NCI-H1105 (cell line): Measurements from ENCODE around the gene HIVEP1.
"Not testable (repeated sequence)": the region's sequence is repeated elsewhere in the genome, so short reads cannot be mapped to it uniquely, and the experiment has no call there.

Experiments
- DNase-seq: peaks from one replicate; lab custom pipeline; 2025; lab: John Stamatoyannopoulos, UW

Gene HIVEP1

DNA sequence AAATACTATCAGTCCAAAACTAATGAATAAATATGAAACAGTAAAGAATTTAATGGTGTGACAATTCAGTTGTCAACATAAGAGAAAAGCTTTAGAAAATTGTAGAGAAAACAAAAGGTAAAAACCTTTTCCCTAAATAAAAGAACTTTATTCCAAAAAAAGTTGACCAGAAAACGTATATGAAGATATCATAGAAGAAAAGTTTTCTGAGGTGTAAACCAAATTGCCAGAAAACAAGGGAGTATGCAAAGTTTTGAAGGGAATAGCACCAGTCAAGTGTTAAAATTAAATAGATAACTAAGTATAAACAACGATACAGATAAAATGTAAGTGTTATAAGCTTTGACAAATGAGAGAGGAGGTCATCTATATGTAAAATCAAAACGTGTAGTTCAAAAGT lies 104.9 kb downstream of the HIVEP1 start:
- no peak for DNase-seq

DNA sequence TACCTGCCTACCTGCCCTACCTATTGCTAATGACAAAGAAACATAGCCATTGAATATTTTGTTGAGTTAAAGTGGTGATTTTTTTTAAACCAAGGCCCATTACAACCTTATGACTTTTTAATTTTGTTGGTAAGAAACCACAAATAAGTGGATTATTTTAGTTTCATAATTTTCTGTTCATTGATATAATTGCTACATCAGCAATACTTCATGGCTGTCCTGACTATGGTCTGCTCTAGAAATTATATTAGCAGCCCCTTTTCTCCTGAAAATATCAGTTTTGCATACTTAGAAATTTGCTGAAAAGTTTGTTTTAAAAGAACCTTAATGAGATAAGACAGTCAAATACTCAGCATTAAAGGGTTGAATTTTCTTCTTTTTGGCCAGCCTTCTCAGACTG lies 106.5 kb downstream of the HIVEP1 start:
- no peak for DNase-seq

DNA sequence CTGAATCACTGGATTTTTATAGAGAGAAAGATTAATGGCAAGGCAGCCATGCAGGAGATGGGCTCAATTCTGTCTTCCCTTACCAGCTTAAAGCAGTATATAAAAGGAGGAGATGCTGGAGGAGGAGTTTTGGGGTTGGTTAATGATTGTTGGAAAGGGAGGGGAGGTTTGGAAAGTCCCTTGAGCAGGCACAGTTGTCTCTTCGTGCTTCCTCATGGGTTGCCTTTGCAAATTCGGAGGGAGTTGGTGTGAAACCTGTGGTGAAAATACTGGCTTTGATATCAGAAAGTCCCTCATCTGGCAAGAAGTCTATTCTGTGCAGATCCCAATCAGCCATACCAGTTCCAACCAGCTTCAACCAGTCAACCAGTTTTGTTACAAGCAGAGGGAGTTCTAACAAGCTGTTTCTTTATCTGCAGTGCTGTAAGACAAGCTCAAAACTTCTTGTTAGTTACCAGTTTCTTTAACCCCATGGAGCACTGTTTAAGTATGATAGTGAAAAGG lies 107.0 kb downstream of the HIVEP1 start:
- no peak for DNase-seq

DNA sequence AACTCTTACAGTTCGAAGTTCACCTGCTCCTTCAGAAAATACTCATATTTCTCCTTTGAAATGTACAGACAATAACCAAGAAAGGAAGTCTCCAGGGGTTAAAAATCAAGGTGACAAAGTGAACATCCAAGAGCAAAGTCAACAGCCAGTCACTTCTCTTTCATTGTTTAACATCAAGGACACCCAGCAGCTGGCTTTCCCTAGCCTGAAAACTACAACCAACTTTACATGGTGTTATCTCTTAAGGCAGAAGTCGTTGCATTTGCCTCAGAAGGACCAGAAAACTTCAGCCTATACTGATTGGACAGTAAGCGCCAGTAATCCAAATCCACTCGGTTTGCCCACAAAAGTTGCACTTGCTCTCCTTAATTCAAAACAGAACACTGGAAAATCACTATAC lies 113.3 kb downstream of the HIVEP1 start:
- no peak for DNase-seq

DNA sequence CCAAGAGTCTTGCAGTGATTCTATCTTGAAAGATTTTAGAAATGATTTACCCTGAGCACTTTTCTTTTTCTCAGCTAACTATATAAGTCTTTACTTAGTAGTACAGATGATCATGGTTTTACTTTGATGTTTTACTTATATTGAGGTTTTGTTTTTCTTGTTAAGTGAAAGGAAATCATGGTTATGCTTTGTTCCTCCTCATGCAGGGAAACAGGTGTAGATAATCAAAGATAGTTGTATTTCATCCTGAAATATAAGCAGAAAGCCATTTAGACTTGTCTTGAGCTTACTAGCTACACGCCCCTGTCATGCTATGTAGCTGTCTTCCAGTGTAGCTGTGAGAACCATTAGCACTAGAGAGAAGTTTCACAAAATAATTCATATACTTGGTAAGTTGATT lies 113.9 kb downstream of the HIVEP1 start:
- DNase-seq = no peak

DNA sequence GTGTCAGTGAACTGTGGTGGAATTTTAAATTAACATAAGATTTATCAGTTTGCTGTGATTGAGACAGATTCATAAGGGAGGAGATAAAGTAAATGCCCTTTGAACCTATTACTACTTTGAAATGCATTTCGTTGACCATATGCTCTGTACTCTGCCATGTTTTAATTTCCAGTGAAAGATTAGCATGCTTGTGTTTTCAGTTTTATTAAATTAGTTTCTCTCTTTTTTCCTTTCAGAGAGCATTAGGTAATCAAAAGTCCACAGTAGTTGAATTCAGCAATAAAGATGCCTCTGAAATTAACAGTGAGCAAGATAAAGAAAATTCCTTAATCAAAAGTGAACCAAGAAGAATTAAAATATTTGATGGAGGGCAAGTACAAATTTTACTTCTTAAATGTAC lies 117.4 kb downstream of the HIVEP1 start:
- DNase-seq = no peak

DNA sequence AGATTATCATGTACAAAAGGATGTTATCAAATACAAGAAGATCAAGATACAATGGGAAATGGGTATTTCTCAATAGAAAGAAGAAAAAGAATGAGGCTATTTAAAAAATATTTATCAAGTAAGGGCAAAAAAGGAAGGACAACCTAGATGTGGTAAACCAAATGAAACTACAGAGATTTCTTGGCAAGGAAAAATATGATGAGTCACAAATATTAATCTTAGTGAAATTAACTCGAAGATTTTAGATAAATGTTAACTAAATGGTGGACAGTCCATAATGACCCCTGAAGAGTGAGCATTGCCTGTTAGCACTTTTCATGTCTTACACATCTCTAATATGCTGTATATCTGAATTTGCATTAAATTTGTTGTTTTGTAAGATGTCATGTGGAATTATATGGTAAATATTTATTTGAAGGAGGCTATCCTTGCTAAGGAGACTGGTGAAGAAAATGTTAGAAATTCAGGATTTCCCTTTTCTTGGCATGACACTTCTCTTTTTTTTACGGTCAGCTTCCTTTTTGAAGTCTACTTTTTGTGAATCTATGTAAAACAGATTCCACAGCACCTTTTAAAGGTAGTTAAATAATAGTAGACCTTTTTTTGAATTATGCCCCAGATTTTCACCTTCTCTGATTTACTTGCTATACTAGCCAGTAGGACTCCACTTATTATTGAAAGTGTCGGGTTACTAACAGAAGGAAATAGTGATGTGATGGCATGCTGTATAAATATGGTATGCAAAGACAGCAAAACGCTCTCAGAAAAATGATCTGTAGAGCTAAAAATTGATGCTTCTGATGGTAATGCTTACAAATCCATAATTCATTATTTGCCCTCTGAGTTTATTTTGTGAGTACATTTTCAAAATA lies 120.5 kb downstream of the HIVEP1 start:
- DNase-seq = no peak

DNA sequence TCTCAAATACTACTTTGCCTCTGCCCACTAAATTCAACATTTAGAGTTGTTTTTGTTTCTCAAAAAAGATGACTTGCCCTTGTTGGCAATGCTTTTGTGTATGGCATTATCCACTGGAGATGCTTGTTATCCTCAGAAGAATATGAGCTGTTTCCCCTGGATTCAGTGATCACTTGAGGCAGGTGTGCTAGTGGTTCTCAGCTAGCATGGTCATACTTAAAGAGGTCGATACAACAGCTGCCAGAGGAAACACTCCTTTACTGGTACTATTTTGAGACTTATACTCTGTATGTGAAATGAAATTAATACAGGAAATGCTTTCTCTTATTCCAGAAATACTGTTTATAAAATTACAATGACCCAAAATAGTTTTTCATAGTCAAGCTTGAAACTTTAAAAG lies 122.5 kb downstream of the HIVEP1 start:
- no peak for DNase-seq

DNA sequence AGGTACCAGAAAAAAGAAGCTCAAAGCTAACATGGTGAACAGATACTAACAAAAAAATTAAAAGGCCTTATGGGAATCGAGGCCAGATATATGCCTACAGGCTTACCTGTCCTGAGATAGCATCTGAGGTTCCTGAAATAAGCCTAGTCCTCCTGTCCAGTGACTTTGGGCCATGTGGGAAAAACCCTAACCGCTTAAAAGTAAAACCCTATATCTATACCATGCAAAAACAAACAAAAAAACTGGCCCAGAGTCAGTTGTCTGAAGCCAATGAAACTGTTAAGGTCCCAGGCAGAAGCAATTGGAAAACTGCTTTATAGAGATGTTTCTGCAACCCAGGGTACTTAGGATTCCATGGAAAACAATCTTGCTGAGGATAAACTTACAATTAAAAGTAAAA lies 122.9 kb downstream of the HIVEP1 start:
- DNase-seq = no peak

DNA sequence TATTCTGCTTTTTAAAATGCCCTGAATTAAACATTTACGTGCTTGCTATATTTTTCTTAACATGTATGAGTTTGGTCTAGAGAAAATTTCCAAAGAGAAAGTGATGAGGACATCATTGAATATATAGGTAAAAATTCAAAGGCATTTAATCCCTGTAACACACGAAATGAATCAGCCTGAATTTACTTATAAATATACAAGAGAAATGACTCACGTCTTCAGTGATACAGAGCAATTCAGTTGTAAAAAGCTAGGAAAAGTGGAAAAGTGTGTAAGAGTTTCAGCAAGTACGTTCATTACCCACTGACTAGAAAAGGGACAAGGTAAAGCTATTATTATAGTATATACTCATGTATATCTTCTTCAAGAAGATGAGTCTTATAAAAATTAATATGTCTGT lies 124.8 kb downstream of the HIVEP1 start:
- no peak for DNase-seq

DNA sequence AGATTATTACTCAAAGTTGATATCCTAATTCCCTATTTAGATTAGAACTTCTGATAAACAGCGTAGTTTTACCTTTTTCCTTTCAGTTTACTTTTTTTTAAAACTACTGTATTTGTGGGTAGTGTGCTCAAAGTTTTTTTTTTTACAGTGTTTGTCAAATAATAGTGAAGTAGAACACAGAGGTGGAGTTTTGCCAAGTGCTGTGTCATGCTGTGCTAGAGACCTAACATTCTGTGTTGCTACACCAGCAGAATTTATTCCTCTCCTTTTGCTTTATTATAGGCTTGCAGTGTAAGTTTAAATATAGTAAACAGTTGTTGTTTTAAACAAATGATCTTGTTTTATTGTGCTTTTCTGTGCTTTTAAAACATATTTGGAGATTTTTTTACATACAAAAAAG lies 125.4 kb downstream of the HIVEP1 start:
- DNase-seq = no peak

DNA sequence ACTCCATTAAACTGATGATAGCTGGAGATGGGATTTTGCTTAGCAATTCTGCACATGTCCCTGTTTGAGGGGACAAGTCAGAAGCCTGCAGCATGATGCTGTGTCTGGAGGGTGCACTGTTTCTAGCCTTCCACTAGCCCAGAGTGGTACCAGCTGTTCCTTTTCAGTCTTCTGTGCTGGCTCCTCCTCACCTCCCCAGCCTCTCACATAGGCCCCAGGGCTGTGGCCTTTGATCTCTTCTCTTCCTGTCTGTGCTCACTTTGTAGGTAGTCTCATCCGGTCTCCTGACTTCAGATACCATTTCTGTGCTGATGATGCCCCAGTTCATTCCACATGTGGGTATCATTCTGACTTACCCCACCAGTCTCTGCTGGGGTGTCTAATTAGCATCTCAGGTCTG lies 126.3 kb downstream of the HIVEP1 start:
- DNase-seq = no peak

DNA sequence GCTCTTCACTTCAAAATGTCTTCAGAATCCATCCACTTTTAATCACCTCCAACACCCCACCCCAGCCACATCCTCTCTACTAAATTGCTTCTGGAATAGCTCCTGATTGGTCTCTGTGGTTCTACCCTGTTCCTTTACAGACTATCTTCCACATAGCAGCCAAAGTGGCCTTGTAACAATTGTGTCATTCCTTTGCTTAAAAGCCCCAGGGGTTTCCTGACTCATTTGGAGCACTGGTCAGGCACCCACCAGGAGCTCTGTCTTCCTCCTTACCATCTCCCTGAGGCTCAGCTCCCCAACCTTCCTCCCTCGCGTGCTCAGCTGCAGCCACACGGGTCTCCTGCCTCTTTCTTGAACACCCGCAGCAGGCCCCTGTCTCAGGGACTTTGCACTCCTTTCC lies 126.8 kb downstream of the HIVEP1 start:
- DNase-seq = no peak

DNA sequence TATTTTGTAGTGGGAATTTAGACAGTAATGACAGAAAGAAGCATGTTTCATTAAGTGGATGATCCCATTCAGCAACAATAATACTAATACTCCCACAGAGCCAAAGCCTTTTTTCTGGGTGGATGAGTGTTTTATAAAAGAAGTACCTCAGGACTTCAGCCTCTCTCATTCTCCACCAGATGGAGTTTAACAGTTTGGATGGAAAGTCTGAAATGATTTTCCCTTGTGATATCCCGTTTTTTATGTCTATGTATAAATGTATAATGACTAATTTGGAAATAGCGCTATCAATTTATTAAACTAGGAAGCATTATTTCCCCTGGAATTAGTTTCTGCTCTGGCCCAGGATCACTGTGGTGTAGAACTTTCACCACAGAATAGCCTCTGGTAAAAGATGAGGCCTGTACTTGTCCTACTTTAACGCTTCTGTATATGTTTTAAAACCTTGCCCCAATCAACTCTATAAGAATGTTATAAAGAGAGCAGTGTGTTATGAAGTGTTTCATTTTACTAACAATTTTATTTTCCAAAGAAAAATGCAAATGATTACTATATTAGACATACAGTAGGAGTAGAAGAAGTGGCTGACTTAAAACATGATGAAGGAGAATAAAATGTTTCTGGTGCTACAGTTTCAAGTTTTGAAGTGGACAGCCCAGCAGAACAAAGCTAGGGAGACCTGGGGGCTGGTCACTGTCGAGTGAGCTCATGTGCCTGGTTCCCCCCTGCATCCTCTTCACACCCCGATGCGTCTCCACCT lies 135.6 kb downstream of the HIVEP1 start:
- DNase-seq = no peak

DNA sequence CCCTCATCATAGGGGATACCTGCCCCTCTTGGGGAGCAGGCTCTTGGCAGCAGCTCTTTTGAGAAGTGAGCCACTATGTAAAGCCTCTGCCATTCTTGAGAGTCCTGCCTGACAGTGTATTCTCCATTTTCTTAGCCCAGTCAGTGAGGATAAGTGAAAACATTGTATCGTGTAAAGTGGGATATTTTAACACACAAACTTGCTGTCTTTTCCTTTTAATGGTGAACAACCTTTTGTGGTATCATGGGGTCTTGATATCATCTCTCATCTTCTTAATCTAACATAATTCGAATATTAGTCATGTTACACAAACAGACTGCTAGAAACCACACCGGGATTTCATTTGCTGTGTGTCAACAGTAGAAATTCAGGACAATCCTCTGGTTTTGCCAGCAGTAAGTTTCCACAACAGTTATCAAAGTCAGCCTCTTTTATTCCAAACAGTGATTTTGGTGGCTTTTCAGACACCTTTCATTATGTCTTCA lies 136.2 kb downstream of the HIVEP1 start:
- no peak for DNase-seq

DNA sequence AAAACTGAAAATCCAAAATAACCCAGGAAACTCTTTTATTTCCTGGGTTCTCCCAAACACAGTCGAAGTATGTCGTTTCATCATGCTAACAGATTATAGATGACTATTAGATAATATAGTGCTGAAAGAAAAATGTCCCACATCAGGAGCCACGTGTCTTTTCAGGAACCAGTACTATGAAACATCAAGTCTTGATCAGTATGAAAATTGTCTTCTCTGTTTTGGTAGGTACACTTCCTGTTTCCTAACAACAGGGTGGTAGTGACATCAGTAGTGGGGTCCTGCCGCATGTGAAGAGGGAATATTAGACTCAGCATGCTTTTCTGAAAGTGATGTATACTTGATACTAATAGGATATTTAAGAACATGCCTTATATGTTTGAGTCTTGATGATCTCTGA lies 136.7 kb downstream of the HIVEP1 start:
- no peak for DNase-seq

DNA sequence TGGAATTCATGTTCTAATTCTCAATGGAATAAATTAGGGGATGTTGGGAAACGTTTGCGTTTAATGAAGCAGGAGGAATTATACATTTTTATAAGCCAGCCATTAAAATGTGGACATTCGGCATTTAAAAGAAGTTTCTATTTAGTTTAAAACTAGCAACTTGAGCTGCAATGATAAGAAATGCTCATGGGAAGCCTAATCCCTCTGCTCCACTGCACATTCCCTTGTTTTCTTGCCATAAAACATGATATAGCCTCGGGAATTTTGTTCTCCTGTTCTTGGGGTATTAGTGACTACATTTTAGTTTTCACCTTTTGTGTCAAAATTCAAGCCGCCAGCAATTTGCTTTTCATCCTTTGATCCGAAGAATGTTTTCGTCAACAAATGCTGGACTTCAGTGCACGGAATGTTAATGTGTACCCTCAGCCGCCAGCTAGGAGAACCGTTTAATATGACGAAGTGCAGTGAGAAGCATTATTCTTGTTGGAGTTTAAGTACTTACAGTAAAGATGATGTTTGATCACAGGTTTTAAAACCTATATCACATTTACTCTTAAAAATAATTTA lies 137.9 kb downstream of the HIVEP1 start:
- no peak for DNase-seq

DNA sequence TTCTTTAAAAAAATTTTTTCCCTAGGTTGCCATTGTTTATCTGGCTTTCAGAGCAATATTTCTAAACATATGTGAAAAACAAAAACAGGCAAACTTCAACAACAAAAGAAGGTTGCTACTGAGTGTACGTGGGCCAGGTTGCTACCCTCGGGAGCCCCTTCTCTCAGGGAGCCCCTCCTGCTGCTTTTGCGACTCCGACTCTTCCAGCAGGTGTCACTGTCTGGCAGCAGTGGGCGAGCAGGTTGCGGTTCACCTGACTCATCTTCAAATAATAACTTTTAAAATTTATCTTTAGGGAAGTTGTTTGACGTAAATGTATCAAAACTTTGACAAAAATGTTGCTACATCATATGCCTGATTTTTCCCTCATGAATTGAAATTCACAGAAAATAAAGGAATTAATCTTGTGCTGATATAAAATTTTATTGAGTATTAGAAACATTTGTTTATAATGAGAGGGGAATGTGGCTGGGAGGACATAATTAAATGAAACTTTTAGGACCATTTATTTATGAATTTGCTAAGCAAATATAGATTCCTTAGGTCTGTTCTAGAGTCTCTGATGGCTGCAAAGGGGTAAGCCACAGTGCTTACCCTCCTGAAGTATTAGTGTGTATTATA lies 138.8 kb downstream of the HIVEP1 start:
- DNase-seq = no peak

DNA sequence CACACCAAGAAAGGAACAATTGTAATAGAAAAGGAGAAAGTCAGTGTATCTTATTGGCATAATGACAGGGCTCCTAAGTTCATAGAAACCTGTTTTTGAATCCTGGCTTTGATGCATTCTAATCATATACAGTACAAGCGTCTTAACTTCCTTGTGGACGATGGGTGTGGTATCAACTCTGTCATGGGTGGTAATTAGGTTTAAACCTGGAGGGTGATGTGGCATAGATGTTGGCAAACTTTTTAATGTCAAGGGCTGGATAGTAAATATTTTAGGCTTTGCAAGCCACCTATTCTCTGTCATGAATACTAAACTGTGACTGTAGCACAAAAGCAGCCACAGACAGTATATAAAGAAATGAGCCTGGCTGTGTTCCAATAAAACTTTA lies 139.3 kb downstream of the HIVEP1 start:
- no peak for DNase-seq

DNA sequence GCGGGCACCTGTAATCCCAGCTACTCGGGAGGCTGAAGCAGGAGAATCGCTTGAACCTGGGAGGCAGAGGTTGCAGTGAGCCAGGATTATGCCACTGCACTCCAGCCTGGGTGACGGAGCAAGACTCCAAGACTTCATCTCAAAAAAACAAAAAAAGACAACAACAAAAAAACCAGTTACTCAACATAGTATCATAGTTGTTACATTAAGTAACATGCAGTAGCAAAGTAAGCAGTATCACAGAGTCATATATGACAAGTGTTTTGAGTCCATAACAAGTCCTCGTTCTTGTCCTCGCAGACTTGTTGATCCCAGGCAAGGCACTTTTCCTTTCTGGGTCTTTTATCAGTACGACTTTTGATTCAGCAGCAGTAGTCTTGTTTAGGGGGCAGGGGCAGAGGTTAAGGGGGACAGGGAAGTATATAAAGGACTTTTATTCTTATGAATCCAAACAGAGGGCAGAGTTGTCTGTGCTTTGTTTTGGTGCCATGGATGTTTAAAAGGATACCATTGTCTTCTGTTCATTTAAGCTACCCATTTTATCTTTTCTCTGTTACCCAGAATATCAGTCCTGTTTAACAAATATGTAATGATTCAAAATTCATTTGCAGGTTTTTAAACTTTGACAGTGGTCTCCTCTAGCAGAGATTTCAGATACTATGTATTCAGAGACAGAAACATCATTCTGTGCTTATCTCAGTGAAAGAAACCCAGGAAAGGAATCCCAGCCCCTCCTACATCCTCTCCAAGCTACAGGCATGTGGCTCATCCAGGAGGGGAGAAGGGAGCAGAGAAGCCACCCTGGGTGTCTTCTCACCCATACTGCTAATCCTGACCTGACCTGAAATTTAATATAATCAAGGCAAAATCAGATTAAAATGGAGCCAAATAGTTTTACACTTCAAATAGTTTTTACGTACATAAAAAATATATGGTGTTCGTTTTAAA lies 140.2 kb downstream of the HIVEP1 start:
- DNase-seq = no peak

DNA sequence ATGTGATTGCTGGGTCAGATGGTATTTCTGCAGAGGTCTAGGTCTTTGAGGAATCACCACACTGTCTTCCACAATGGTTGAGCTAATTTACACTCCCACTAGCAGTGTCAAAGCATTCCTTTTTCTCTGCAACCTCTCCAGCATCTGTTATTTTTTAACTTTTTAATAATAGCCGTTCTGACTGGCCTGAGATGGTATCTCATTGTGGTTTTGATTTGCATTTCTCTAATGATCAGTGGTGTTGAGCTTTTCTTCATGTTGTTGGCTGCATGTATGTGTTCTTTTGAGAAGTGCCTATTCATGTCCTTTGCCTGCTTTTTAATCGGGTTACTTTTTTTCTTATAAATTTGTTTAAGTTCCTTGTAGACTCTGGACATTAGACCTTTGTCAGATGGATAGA lies 143.7 kb downstream of the HIVEP1 start:
- DNase-seq = not testable (repeated sequence)
